GM12865 (cell line): ENCODE data around the gene ANKS4B.
"Not testable (repeated sequence)": the region's sequence is repeated elsewhere in the genome, so short reads cannot be mapped to it uniquely, and the experiment has no call there.

Experiments used
- DNase-seq: peaks from one replicate; pipeline ENCODE4 v3.0.0; 2010; ENCODE audit warnings: low read depth
- H3K4me3 ChIP-seq: 2 replicates; pipeline ENCODE4 v1.5.1; 2011; ENCODE audit warnings: mild to moderate bottlenecking, low read depth, low read length, control low read depth
- CTCF ChIP-seq: IDR thresholded peaks from 2 replicates; pipeline ENCODE4 v1.5.1; 2011; ENCODE audit warnings: low read length, control low read depth, low read depth, inconsistent platforms; ENCODE audit not compliant: insufficient read depth; ENCODE audit errors: missing control alignments

The ANKS4B gene

GRCh38 chr16:21279501-21279900 lies 46.0 kb downstream of the ANKS4B start:
- DNase-seq = no peak
- no peak for TF ChIP-seq CTCF
- H3K4me3 ChIP-seq = no peak overlapping the region

GRCh38 chr16:21281698-21282389 lies 48.3 kb downstream of the ANKS4B start:
- DNase-seq = no peak
- no peak for TF ChIP-seq CTCF
- no peak overlapping the region for H3K4me3 ChIP-seq

GRCh38 chr16:21283521-21284289 lies 50.2 kb downstream of the ANKS4B start:
- DNase-seq = no peak
- TF ChIP-seq CTCF = no peak

GRCh38 chr16:21284414-21284813 lies 50.9 kb downstream of the ANKS4B start:
- no peak for TF ChIP-seq CTCF
- no peak for DNase-seq
- no peak overlapping the region for H3K4me3 ChIP-seq

More at GRCh38 chr16:21283521-21284289, 50.2 kb downstream of the ANKS4B start:
- H3K4me3 ChIP-seq = peak overlapping the region; percentile 29; the same call in 1 of the 2 replicates

- no peak for TF ChIP-seq CTCF
- DNase-seq = no peak
- H3K4me3 ChIP-seq = no peak overlapping the region
Observed at GRCh38 chr16:21285314-21285713, 51.8 kb downstream of the ANKS4B start.

- not testable (repeated sequence) for H3K4me3 ChIP-seq, DNase-seq
Observed at GRCh38 chr16:21289789-21290188, 56.3 kb downstream of the ANKS4B start.

GRCh38 chr16:21300309-21301167 lies 67.0 kb downstream of the ANKS4B start:
- peak overlapping the region; percentile 65 for H3K4me3 ChIP-seq
- DNase-seq = peak; percentile 94
- peak; percentile 65 for TF ChIP-seq CTCF
